Stimulated activated CD8-positive, alpha-beta memory T cell treated with anti-CD3 and anti-CD28 coated beads, Interleukin-7, amount 100 ng/mL, for 4 hours (primary cell): ENCODE results near the gene TNKS2.
"Not testable (repeated sequence)": the region's sequence is repeated elsewhere in the genome, so short reads cannot be mapped to it uniquely, and the experiment has no call there.

Experiments
- DNase-seq, 2 donors: peaks; one replicate each; pipeline ENCODE4 v3.0.0-alpha.2; 2020; ENCODE audit warnings: low read depth in 2 of 2

TNKS2 gene

GRCh38 chr10:91796331-91797047, 1.7 kb upstream of the TNKS2 start:
- peak in 1 of 2 donors; percentile 33 for DNase-seq

GRCh38 chr10:91797048-91797690, 1.1 kb upstream of the TNKS2 start:
- DNase-seq: no peak

- DNase-seq: no peak
Measured at GRCh38 chr10:91798649-91799611, 704 bp downstream of the TNKS2 start.

- DNase-seq: no peak
Measured at GRCh38 chr10:91799612-91799975, 1.4 kb downstream of the TNKS2 start.

- DNase-seq: no peak
Measured at GRCh38 chr10:91800182-91800581, 2.0 kb downstream of the TNKS2 start.

- DNase-seq: no peak
Measured at GRCh38 chr10:91800756-91801155, 2.5 kb downstream of the TNKS2 start.

GRCh38 chr10:91803386-91804125, 5.3 kb downstream of the TNKS2 start:
- no peak for DNase-seq

- DNase-seq: no peak
Measured at GRCh38 chr10:91804126-91804510, 5.9 kb downstream of the TNKS2 start.

GRCh38 chr10:91805110-91805838, 7.0 kb downstream of the TNKS2 start:
- DNase-seq: no peak

- DNase-seq: not testable (repeated sequence)
Measured at GRCh38 chr10:91807264-91807663, 9.0 kb downstream of the TNKS2 start.

- DNase-seq: no peak
Measured at GRCh38 chr10:91813251-91813650, 15.0 kb downstream of the TNKS2 start.

GRCh38 chr10:91816981-91817380, 18.8 kb downstream of the TNKS2 start:
- DNase-seq: no peak

GRCh38 chr10:91820144-91820543, 21.9 kb downstream of the TNKS2 start:
- DNase-seq: no peak

GRCh38 chr10:91824076-91824475, 25.9 kb downstream of the TNKS2 start:
- no peak for DNase-seq

- no peak for DNase-seq
Measured at GRCh38 chr10:91829268-91829667, 31.0 kb downstream of the TNKS2 start.

- no peak for DNase-seq
Measured at GRCh38 chr10:91838199-91838598, 40.0 kb downstream of the TNKS2 start.

- DNase-seq: no peak
Measured at GRCh38 chr10:91843083-91843482, 44.9 kb downstream of the TNKS2 start.

GRCh38 chr10:91856637-91857036, 58.4 kb downstream of the TNKS2 start:
- DNase-seq: no peak

GRCh38 chr10:91860885-91861284, 62.7 kb downstream of the TNKS2 start:
- no peak for DNase-seq

- no peak for DNase-seq
Measured at GRCh38 chr10:91864099-91864498, 65.9 kb downstream of the TNKS2 start.

GRCh38 chr10:91864744-91865143, 66.5 kb downstream of the TNKS2 start:
- DNase-seq: no peak
